ENCODE measurements around the gene ZNF85. TPM values are rescaled to one million over a fixed set of nuclear protein-coding genes. Genes with fewer than 3 reads are reported as not detected.

The ZNF85 gene
- total RNA-seq, result 7.4 and 9.8 TPM in 2 replicates

DNA sequence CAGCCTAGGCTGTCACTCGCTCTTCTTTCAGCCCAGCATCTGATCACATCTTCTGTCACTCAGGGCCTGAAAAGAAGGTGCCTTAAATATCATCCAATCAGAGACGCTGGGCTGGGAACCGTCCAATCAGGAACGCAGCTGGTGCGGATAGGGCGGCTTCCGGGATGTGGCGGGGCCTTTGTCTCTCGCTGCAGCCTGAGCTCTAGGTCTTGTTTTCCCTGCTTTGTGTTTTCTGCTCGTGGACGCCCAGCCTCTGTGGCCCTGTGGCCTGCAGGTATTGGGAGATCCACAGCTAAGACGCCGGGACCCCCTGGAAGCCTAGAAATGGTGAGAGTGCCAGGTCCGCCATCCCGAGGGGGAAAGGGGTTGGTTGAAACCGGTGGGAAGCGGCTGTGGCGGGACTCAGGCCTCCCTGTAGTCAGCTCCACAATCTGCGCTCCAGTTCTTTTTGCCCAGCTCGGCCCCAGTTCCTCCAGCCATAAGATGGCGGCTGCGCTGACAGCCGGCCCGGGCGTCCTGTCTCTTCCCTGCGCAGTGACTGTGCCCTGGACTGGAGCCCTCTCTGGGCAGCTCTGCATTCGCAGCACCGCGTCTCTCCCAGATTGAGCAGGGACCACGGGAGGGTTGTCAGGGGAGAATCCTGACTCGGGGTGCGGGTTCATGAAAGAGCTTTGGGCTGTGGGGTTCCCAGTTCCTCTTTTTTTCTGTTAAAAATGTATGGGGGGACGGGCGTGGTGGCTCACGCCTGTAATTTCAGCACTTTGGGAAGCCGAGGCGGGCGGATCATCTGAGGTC lies at the start of gene ZNF85:
Gene ZNF85 (plus strand): TSS at position 175 of the 795 bp plus-strand sequence. CDS start 150 bp downstream, at position 325.

Other genes starting within 250 kb of the ZNF85 start
- 1.2 and 2.5 TPM in 2 replicates for gene ZNF66, start 146.9 kb upstream of the ZNF85 start, total RNA-seq
- gene ZNF430, start 97.4 kb downstream of the ZNF85 start, total RNA-seq, result 4.0 and 6.0 TPM in 2 replicates
- 4.2 and 4.9 TPM in 2 replicates for gene ZNF714, start 159.0 kb downstream of the ZNF85 start, total RNA-seq
- gene ZNF431, start 218.8 kb downstream of the ZNF85 start, total RNA-seq, result 4.3 and 6.2 TPM in 2 replicates